GM19240 (cell line): ENCODE results near the gene FADS2.

Experiments used
- DNase-seq: peaks from one replicate; pipeline ENCODE4 v3.0.0; 2011; ENCODE audit warnings: low spot score; ENCODE audit not compliant: insufficient read length

Gene FADS2

DNA sequence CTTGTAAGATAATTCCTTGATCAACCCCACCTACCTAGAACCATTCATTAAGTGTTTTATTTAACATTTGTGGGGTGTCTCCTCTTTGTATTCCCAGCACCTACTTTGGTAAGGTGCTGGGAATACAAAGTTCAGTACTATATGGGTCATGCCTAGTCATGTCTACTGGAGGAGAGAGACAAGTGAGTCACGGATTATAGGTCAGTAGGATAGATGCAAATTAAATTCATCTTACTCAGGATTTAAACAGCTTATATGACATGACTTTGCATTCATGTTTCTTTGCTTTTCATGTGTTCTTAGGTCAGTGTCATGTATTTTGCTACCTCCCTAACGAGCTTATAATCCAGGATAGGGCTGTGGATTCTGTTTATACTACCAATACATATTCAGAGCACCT is 7.9 kb upstream of the FADS2 start:
- DNase-seq = no peak

DNA sequence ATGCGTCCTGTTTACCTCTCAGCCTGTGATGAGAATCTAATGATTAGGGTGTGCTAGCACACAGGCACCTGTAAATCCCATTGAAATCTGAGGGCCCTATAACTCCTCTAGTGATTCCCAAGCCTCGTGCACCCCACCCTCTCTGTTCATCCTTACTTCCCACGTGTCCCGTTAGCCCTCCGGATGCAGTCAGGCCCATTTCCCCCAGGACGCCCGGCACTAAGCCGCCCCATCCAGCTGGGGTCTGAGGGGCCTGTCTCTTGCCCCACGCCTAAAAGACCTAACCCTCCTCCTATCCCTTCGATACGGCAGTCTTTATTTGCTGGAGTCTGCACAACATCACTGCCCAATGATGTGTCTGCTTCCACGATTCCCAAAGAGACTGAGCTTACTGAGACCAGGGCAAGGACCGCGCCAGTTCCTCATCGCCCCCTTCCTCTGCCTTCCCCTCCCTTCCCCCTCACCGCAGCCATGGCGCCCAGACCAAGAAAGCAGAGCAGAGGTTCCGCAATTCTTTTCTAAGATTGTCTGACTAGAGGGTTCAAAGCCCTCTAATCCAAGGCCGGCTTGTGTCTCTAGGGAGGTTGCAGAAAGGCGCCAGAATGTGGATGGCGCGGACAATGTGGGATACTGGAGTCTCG is 1.1 kb upstream of the FADS2 start:
- DNase-seq = no peak

DNA sequence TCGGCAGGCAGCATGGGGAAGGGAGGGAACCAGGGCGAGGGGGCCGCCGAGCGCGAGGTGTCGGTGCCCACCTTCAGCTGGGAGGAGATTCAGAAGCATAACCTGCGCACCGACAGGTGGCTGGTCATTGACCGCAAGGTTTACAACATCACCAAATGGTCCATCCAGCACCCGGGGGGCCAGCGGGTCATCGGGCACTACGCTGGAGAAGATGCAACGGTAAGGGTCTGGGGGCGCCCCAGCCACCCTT is 204 bp downstream of the FADS2 start:
- DNase-seq = no peak

DNA sequence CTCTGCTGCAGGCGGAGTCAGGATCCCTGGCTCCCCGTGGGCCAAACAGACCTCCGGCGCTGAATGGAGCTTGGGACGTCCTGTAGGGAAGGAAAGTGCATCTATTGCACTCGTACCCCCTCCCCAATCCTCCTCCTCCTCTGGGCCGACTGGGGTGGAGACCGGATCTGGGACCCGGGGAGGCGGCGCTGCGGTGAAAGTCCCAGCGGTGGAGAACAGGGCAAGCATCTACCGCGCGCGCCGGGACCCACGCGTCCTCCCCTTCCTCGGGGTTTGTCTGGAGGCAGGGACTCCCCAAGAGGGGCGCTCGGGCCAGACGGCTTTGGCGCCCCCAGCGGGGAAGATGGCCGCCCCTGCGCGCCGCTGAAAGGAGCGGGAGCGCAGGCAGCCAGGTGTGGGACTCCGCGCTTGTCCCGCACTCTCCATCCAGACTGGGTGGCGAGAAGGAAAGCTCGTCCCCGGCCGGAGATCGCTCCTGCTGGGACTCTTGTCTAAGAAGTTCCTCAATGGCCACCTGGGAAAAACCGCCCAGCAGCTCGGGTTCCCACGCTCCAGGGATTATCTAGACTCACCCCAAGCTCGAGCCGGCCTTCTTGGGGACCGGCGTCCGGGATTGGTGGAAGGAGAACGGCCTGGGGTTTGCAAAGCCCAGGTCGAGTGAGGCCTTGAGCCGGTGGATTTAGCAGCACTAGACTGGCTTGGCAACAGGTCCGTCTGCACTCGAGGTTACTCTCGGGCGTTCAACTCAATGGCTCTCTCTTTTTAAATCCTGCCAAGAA is 718 bp downstream of the FADS2 start:
- DNase-seq = no peak

DNA sequence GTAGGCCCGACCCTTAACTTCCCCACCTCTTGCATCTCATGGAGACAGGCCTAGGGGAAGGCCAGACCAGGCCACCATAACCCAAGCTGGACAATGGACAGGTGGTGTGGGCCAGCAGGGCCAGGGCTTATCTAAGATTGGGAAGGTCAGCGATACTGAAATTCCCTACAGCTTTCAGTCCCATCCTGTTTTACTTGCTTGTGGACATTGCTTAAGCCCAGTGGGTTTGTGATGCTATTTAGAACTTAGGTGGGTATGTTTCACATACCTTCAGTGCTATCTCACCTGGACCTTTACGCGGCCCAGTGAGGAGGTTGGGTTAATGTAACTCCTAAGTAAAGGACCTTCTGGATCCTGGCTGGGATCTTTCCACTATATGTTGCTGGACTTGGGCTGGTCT is 1.7 kb downstream of the FADS2 start:
- DNase-seq = no peak

DNA sequence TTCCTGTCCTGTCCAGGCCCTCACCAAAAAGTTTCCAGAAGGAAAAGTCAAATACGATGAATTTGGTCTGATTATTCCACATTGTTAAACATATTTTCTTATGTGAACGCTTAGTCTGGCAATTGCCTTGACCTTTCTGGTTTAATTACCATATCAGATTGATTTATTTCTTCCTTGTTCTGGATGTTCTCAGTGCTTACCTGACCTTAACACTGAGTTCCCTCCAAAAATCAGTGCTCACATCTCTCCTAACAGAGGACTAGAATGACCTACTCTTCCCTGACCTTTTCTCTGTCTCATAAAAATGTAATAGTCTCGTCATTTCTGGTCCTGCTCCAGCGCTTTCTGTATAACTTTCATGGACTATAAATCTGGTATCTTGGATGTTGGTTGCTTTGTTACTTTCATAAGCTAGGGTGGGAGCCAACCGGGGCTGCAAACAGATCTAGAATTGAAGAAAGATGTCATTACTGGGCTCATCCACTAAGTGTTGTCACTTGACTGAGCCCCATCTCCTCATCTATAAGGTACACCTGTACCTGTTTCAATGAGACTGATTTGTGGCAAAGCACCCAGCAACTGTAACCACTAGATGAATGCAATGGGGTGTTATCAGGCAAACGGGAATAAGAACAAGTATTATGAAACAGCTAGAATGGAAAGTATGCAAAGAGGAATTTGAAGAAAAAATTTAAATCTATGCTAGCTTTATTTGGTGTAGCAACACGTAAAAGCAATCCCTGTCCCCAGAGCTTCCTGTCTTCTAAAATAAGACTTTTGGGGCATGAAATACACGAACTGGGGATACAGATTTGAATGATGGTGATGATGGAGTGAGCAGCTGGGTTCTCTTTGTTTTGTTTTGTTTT is 2.4 kb downstream of the FADS2 start:
- no peak for DNase-seq

DNA sequence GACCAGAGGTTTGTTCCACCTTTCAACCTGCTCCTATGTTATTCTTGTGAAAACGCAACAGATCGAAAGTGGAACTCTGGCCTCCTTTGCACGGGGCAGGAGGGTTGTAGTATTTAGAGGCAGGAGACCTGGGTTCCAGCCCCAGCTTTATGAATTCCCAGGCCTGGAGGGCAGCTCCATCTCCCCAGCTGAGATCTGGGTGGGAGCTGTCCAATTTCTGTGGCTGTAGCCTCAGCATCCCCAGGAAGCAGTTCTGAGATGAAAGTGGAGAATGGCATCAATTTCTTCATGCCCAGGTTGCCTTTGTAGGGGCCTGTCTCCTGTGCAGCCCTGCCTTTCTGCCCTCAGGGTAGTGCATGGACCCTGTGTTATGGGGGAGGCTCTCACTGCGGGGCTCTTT is 4.1 kb downstream of the FADS2 start:
- no peak for DNase-seq

DNA sequence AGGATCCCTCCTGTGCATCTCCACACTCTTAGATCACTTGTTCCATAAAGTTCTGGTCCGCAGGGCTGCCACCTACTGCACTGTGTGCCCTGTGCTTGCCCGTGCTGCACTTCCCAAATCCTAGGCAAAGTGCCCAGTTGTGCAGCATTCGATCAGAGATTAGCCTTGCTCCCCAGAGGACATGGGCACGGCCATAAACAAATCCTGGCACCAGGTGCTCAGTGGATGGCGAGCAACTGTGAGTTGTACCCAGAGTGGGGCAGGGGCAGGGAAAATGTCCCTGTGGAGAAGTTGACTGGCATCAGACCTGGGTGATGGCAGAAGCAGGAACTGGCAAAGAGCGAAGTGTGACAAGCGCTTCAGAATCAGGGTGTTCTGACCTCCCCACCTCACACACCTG is 4.7 kb downstream of the FADS2 start:
- no peak for DNase-seq

DNA sequence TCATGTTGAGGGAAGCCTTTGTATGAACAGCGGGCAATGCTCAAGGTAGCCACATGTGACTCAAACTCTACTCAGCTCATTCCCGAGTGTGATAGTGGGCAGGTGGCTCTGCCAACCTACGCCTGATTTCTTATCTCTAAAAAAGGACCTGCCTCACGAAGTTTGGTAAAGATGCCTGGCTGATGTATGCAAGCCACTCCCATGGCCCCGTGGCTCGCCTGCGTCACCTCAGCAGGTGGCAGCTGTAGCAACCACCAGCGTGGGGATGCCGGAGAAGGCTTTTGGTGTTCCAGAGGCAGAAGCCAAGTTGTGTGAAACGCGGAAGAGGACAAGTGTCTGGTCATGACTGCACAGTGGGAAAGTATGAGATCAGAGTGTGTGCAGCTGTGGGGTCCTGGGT is 5.4 kb downstream of the FADS2 start:
- DNase-seq = no peak

DNA sequence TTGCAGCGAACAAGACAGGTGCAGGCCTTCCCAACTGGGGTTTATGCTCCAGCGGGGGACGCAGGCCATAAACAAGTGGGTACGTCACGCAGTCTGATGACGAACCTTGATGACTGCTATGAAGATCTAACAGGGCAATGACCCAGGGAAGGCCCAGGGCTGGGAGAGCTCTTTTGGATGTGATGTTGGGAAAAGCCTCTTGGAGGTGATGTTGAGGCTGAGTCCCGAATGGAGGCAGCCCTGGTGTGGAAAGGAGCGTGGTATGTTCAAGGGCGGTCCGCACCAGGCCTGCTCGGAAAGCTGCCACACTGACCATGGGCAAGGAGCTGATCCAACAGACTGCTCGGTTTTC is 5.8 kb downstream of the FADS2 start:
- no peak for DNase-seq

DNA sequence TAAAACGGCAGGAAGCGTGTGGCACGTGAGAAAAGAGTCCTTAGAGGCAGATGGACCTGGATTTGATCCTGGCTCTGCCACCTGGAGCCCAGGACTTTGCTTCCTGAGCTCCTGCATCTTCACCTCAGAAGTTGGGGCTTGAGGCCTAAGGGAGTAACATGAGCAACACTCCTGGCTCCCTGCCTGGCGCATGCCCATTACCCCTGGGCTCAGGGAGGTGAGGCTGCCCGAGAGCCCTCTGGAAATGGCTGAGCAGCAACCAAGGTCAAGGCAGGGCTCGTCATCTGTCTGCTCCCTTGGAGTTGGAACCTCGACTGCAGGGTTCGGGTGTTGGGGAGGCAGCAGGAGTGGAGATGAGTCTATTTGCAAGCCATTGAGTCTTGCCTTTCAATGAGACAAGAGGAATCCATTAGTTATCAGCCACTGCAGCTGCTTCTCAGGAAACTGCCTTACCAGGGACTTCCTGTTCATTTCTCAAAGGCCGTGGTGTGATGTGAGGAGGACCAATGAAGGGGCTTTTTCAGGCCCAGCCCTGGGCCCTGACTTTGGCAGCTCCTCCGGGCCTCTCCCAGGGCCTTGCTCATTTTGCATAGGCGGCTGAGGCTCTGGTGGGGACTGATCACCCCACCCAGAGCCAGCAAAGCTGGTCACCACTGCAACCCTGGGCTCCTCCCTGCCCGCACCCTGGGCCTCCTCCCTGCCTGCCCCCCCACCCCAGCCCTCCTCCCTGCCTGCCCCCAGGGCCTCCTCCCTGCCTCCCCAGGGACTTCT is 6.4 kb downstream of the FADS2 start:
- DNase-seq = peak; percentile 77

DNA sequence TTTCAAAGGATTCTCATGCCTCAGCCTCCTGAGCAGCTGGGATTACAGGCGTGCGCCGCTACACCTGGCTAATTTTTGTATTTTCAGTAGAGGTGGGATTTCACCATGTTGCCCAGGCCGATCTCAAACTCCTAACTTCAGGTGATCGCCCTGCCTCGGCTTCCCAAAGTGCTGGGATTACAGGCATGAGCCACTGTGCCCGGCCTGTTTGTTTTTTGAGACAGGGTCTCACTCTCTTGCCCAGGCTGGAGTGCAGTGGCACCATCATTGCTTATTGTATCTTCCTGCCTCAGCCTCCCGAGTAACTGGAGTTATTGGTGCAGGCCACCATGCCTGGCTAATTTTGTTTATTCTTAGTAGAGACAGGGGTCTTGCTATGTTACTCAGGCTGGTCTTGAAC is 8.1 kb downstream of the FADS2 start:
- DNase-seq = no peak

DNA sequence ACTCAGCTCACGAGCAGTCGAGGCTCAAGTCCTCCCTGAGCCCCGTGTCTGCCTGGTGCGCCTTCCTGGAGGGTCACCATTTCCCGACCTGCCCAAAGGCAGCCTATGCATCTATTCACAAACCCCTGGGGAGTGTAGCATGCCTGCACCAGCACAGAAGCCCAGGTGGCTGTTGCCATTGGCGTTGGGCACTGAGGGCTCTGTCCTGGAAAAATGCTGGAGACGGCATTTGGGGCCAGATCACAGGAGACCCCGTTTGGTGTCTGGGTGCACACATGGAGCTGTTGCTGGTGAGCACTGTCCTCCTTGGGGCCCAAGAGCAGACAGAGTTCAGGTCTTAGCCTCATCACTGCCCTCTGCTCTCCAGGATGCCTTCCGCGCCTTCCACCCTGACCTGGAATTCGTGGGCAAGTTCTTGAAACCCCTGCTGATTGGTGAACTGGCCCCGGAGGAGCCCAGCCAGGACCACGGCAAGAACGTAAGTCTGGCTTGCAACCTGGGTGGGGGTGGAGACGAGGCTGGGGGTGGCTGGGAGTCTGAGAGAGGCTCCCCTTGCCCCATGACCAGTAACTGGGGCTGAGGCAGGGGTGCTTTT is 9.4 kb downstream of the FADS2 start:
- no peak for DNase-seq

DNA sequence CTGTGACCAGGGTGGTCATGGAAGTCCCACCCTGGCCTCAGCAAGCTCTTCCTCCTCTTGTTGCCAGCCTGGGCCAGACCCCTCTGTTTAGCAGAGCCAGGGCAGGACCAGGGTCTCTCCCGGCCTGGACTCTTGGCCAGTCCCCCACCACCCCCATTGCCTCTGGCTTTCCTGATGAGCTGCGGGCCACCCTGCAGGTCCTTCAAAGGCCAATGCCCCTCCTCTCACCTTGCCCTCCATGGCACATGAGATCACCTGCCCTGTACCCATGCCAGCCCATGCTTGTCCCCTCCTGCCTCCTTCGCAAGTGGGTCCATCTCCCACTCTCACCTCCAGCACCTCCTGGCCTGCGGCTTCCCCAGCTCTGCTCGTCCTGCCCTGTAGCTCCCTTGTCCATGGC is 10.4 kb downstream of the FADS2 start:
- no peak for DNase-seq

DNA sequence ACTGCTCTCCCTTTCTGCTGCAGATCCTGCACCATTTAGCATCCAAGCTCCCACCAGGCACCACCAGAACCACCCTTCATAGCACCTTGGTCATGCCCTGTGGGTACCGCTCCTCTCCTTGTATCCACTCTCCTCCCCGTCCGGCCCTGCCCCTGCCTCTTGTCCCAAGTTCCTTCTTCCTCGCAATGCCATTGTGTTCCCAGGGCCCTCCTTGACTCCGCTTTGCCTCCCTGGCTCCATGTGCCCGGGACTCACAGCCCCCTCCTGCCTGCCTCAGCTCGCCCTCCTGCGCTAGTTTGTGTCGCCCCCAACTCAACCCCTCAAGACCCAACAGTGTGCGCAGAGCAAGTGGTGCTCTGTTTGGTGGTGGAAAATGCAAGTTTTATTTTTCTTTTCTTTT is 10.8 kb downstream of the FADS2 start:
- no peak for DNase-seq

DNA sequence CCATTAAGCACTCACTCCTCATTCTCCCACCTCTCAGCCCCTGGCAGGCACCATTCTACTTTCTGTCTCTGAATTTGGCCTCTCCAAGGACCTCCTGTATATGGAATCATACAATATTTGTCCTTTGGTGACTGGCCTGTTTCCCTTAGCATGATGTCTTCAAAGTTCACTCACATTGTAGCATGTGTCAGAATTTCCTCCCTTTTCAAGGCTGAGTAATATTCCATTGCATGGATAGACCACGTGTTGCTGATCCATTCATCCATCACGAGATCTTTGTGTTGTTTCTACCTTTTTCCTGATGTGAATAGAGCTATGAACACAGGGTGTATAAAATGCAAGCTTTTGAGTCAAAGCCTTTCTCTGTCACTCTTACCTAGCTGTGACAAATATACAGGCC is 11.6 kb downstream of the FADS2 start:
- DNase-seq = no peak

DNA sequence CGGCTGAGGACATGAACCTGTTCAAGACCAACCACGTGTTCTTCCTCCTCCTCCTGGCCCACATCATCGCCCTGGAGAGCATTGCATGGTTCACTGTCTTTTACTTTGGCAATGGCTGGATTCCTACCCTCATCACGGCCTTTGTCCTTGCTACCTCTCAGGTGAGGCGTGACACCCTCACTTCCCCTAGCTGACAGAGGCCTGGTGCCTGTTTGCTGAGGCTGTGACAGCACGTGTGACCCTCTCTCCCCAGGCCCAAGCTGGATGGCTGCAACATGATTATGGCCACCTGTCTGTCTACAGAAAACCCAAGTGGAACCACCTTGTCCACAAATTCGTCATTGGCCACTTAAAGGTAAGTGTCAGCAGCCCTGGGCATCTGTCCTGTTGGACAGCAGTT is 12.3 kb downstream of the FADS2 start:
- DNase-seq = no peak

DNA sequence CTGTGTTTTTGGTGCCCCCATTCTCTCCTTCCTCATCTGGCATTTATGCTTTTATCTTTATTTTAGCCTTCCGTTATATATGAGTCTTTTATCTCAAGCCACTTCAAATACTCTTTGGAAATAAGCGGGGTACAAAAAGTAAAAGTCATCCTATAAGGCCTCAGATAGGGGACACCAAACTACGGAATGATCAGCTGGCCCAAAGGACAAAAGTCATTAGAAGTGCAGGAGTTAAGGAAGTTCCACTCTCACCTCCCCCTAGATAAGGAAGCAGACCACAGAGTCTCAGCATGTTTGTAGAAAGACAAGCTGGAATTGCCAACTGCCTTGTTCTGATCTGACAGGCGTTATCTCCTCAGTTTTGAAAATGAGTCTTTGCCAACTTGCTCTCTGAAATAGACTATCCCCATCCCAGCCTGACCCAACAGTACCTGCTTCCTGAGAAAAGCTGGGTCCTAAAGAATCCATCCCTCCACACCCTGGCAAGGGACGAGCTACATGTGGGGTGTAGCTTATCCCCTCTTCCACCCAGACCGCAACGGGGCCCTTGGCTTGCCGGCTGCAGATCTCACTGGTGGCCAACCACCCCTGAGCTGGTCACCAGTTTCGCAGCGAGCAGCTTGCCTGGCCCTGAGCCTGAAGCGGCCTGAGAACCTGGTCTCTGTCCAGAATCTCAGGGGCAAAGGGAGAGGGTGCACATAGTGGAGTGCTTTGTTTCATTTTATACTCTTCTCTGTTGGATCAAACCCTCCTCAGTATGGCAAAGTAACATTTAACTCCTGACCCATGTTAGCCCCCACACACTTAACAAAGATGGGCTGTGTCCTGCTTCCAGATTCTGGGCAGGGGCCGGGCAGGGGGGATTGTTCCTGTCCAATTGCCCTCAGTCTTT is 13.8 kb downstream of the FADS2 start:
- no peak for DNase-seq

DNA sequence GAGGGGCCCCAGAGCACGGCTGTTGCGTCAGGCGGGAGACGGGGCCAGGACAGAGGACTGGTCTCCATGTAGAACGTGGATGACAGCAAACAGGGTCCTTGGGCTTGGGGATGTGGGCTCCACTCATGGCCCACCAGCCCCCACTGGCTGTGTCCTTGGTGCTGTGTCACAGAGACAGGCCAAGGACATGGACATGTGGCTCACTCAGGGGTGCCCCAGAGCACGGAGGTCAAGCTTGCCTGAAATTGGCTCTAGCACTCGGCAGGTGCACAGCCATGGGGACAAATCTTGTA is 14.4 kb downstream of the FADS2 start:
- DNase-seq = no peak

DNA sequence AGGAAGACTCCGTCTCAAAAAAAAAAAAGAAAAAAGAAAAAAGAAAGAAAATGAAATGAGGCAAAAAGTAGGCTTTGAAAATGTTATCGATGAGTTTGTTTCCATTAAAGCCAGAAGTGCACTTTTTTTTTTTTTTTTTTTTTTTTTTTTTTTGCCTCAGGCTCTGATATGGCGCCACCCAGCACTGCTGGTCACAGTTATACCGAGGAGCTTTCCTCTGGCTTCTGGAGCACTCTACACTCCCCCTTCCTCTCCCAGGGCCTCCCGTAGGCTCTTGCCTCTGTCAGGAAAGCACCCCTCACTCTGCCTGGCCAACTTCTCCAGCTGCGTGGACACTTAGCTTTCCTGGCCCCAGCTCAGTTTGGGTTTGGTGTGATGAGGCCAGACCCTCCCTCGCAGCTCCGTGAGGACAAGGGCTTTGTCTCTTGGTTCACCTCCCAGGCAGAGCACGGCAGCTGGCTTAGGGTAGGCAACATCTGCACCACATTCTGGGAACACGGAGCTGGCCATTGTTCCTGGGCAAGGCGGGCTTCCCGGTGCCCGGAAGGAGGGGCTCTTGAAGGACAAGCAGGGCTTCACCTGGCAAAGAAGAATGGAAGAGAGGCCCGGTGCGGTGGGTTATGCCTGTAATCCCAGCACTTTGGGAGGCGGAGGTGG is 16.9 kb downstream of the FADS2 start:
- DNase-seq = no peak
